SKM-1 treated with dmso at 0.1 percent for 144 hours (cell line): ENCODE results near the gene SPATA45.

Experiments used
- DNase-seq: peaks from one replicate; lab custom pipeline; 2025; ENCODE audit not compliant: unreplicated experiment; lab: John Stamatoyannopoulos, UW

SPATA45 gene

DNA sequence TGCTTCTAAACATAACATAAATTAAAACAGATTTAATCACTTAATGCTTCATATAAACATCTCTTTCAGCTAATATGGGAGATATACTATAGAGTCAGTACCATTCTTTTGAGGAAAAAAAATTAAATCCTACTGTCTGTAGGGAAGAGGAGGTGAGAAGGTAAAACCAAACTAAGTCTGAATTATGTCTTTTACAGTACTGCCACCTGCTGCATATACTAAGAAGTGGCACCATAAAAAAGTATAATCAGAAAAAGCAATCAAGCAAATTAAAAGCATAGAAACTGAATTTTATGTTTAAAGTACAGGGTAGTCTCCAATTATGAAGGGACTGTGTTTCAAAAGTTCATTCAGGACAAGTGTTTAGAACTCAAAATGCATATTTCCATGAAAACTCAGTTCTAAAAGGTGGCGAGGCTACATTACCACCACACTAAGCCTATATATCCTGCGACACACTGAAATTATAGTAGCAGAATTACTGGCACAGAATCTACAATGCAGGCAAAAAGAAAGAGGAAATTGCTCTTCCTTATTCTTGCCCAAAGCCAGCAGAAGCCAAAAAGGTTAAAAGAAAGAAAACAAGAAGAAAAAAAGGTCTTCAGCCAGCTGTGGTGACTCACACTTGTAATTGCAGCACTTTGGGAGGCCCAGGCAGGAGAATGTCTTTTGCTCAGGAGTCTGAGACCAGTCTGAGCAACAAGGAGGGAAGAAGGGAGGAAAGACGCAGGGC, 64.9 kb downstream of the SPATA45 start:
- peak; percentile 77 for DNase-seq

DNA sequence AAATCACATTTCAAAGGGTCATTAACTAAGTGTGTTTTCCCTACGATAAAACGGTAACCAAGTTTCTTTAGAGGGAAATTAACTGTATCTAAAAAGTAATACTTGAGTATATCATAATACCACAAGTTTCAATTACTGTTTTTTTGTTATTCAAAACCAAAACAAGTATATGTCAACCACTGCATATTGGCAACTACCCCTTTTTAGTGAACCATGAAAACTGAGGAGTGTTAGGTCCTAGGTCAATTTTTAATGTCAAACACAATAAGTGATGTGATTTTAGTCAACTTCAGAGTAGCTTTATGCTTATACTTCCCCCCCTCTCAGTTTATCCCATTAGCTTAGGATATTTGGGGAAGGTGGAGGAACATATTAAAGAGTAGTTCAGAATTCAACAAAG, 66.2 kb downstream of the SPATA45 start:
- DNase-seq, result no peak

DNA sequence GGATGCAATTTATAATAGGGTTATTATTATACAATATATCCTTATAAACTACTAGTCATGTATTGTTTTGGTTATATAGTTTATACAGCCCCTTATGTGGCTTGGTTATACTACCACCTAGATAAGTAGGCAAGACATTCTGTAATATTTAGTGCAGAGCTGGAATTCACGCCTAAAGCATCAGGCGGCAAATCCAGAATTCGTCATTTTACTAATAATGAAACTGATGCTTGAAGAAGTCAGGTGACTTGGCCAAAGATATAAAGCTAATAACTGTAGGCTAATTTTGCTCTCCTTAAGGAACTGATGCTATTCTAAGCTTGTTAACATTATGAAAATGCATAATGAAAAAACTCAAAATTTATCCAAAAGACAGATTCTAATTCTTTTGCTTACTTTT, 66.7 kb downstream of the SPATA45 start:
- no peak for DNase-seq
